ENCODE data around the gene CCR2. TPM values are rescaled to one million over a fixed set of nuclear protein-coding genes. Genes with fewer than 3 reads are reported as not detected.

The CCR2 gene
- total RNA-seq, 1 donor from 2014 or later = 1.2 TPM

- H3K36me3 ChIP-seq = no peaks in the 10 kb centered on the region
- no peaks in the 10 kb centered on the region for H3K27me3 ChIP-seq
- no peaks in the 10 kb centered on the region for H3K4me1 ChIP-seq
- TF ChIP-seq POLR2A (IDR thresholded peaks at IDR 0.05) (no peak), POLR2AphosphoS5 (IDR thresholded peaks at IDR 0.05; ENCODE audit: insufficient read depth in 1 of 2, low read depth in 1 of 2) (no peak)
- TF ChIP-seq, protein P1, sequence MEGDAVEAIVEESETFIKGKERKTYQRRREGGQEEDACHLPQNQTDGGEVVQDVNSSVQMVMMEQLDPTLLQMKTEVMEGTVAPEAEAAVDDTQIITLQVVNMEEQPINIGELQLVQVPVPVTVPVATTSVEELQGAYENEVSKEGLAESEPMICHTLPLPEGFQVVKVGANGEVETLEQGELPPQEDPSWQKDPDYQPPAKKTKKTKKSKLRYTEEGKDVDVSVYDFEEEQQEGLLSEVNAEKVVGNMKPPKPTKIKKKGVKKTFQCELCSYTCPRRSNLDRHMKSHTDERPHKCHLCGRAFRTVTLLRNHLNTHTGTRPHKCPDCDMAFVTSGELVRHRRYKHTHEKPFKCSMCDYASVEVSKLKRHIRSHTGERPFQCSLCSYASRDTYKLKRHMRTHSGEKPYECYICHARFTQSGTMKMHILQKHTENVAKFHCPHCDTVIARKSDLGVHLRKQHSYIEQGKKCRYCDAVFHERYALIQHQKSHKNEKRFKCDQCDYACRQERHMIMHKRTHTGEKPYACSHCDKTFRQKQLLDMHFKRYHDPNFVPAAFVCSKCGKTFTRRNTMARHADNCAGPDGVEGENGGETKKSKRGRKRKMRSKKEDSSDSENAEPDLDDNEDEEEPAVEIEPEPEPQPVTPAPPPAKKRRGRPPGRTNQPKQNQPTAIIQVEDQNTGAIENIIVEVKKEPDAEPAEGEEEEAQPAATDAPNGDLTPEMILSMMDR (IDR thresholded peaks at IDR 0.05) = no peak
- no peaks in the 10 kb centered on the region for H3K9me3 ChIP-seq
- no peak overlapping the region for H3K27ac ChIP-seq
- H3K4me3 ChIP-seq = no peak overlapping the region
- DNase-seq (ENCODE audit: extremely low spot score in 2 of 2) = no peak
- intact Hi-C loops (cut with DNase I) = no loop called here
Observed at GRCh38 chr3:46367811-46368210, 13.9 kb downstream of the CCR2 start.

- no peak for DNase-seq (ENCODE audit: extremely low spot score in 2 of 2)
- Histone ChIP-seq H3K27me3 (no peaks in the 10 kb centered on the region), H3K4me3 (no peak overlapping the region), H3K36me3 (no peaks in the 10 kb centered on the region), H3K9me3 (no peaks in the 10 kb centered on the region), H3K4me1 (no peaks in the 10 kb centered on the region), H3K27ac (no peak overlapping the region)
- intact Hi-C loops (cut with DNase I) = no loop called here
- TF ChIP-seq, protein P1 (IDR thresholded peaks at IDR 0.05) = peak in 1 of 3 experiments; percentile 37
- TF ChIP-seq POLR2AphosphoS5 (IDR thresholded peaks at IDR 0.05; ENCODE audit: insufficient read depth in 1 of 2, low read depth in 1 of 2) (no peak), POLR2A (IDR thresholded peaks at IDR 0.05) (no peak)
Observed at GRCh38 chr3:46368569-46368968, 14.7 kb downstream of the CCR2 start.

GRCh38 chr3:46369151-46369550 lies 15.2 kb downstream of the CCR2 start:
- TF ChIP-seq POLR2AphosphoS5 (IDR thresholded peaks at IDR 0.05; ENCODE audit: insufficient read depth in 1 of 2, low read depth in 1 of 2) (no peak), POLR2A (IDR thresholded peaks at IDR 0.05) (no peak)
- TF ChIP-seq, protein P1 (IDR thresholded peaks at IDR 0.05) = no peak
- H3K36me3 ChIP-seq = no peaks in the 10 kb centered on the region
- H3K4me3 ChIP-seq = no peak overlapping the region
- H3K27me3 ChIP-seq = no peaks in the 10 kb centered on the region
- no peaks in the 10 kb centered on the region for H3K4me1 ChIP-seq
- H3K27ac ChIP-seq = peak overlapping the region; percentile 19
- intact Hi-C loops (cut with DNase I) = no loop called here
- DNase-seq (ENCODE audit: extremely low spot score in 2 of 2) = no peak
- no peaks in the 10 kb centered on the region for H3K9me3 ChIP-seq

GRCh38 chr3:46369675-46370132 lies 15.8 kb downstream of the CCR2 start:
- intact Hi-C loops (cut with DNase I) = no loop called here
- Histone ChIP-seq H3K4me3 (no peak overlapping the region), H3K27me3 (no peaks in the 10 kb centered on the region), H3K27ac (peak overlapping the region; percentile 19), H3K36me3 (no peaks in the 10 kb centered on the region), H3K9me3 (no peaks in the 10 kb centered on the region), H3K4me1 (no peaks in the 10 kb centered on the region)
- no peak for DNase-seq (ENCODE audit: extremely low spot score in 2 of 2)
- TF ChIP-seq, protein P1 (IDR thresholded peaks at IDR 0.05) = no peak
- no peak for TF ChIP-seq POLR2AphosphoS5 (IDR thresholded peaks at IDR 0.05; ENCODE audit: insufficient read depth in 1 of 2, low read depth in 1 of 2)
- TF ChIP-seq POLR2A (IDR thresholded peaks at IDR 0.05) = no peak

- intact Hi-C loops (cut with DNase I) = no loop called here
- Histone ChIP-seq H3K27me3 (no peaks in the 10 kb centered on the region), H3K4me1 (no peaks in the 10 kb centered on the region), H3K27ac (peak within 1 kb of the TSS; percentile 19), H3K36me3 (no peaks in the 10 kb centered on the region), H3K4me3 (peak within 1 kb of the TSS in 1 of 2 donors; percentile 8), H3K9me3 (no peaks in the 10 kb centered on the region)
- TF ChIP-seq POLR2A (IDR thresholded peaks at IDR 0.05) (no peak), POLR2AphosphoS5 (IDR thresholded peaks at IDR 0.05; ENCODE audit: insufficient read depth in 1 of 2, low read depth in 1 of 2) (no peak)
- TF ChIP-seq, protein P1 (IDR thresholded peaks at IDR 0.05) = no peak
- no peak for DNase-seq (ENCODE audit: extremely low spot score in 2 of 2)
Observed at GRCh38 chr3:46370839-46371518, 17.1 kb downstream of the CCR2 start, which contains the start of gene CCR5. Gene CCR5 (plus strand): TSS chr3:46370946. CDS start chr3:46372903, 1,957 bp downstream.
